ENCODE data around the gene SLC43A2.
"Not testable (repeated sequence)": the region's sequence is repeated elsewhere in the genome, so short reads cannot be mapped to it uniquely, and the experiment has no call there.

The SLC43A2 gene

GRCh38 chr17:1627982-1628855 lies at the start of gene SLC43A2:
SLC43A2 (minus strand) TSS chr17:1628834; CDS start chr17:1627874, 960 bp downstream.
- DNase-seq: peak; percentile 77

GRCh38 chr17:1676401-1676800 lies 47.8 kb upstream of the SLC43A2 start:
- no peak for DNase-seq

- peak; percentile 28 for DNase-seq
Observed at GRCh38 chr17:1673041-1673785, 44.6 kb upstream of the SLC43A2 start.

- not testable (repeated sequence) for DNase-seq
Observed at GRCh38 chr17:1663934-1664333, 35.3 kb upstream of the SLC43A2 start.

- DNase-seq: no peak
Observed at GRCh38 chr17:1661045-1661444, 32.4 kb upstream of the SLC43A2 start.

GRCh38 chr17:1658100-1658499 lies 29.5 kb upstream of the SLC43A2 start:
- DNase-seq: no peak

- DNase-seq: no peak
Observed at GRCh38 chr17:1653735-1654134, 25.1 kb upstream of the SLC43A2 start.

- not testable (repeated sequence) for DNase-seq
Observed at GRCh38 chr17:1652794-1653193, 24.2 kb upstream of the SLC43A2 start.

GRCh38 chr17:1651559-1651844 lies 22.9 kb upstream of the SLC43A2 start:
- no peak for DNase-seq

- no peak for DNase-seq
Observed at GRCh38 chr17:1650731-1651558, 22.3 kb upstream of the SLC43A2 start.

- no peak for DNase-seq
Observed at GRCh38 chr17:1649844-1650501, 21.3 kb upstream of the SLC43A2 start, which contains the start of gene RILP. RILP (minus strand) TSS chr17:1649866; CDS start chr17:1649804, 62 bp downstream.

GRCh38 chr17:1648963-1649843 lies 20.6 kb upstream of the SLC43A2 start:
- peak; percentile 96 for DNase-seq

- no peak for DNase-seq
Observed at GRCh38 chr17:1648173-1648962, 19.7 kb upstream of the SLC43A2 start.

GRCh38 chr17:1647802-1648171 lies 19.2 kb upstream of the SLC43A2 start:
- DNase-seq: no peak

GRCh38 chr17:1646199-1646875 lies 17.7 kb upstream of the SLC43A2 start:
- no peak for DNase-seq

- no peak for DNase-seq
Observed at GRCh38 chr17:1645207-1646171, 16.9 kb upstream of the SLC43A2 start, which contains the start of gene SCARF1. SCARF1 (minus strand) TSS chr17:1645732; CDS start chr17:1645697, 35 bp downstream.

- no peak for DNase-seq
Observed at GRCh38 chr17:1644493-1645206, 16.0 kb upstream of the SLC43A2 start.

- DNase-seq: no peak
Observed at GRCh38 chr17:1643999-1644492, 15.4 kb upstream of the SLC43A2 start.

Data from activated T-cell treated with anti-CD3 and anti-CD28 coated beads, Interleukin-2, amount 50 U/mL, for 1 hour (primary cell).